Measurements from ENCODE around the gene MPEG1. TPM values are rescaled to one million over a fixed set of nuclear protein-coding genes. Genes with fewer than 3 reads are reported as not detected.

Gene MPEG1
- total and polyA plus RNA-seq, 2 of the 4 experiments (the other 2 are of a cell fraction), result not detected

- no peak overlapping the region for H3K4me2 ChIP-seq (ENCODE audit: low read depth, low read length)
- H4K91ac ChIP-seq (ENCODE audit: insufficient read depth, low read depth, low read length), result no peak overlapping the region
- no peak overlapping the region for H2AK9ac ChIP-seq (replicated peaks; ENCODE audit: low read depth, low read length, poor library complexity)
- TF ChIP-seq MXI1 (IDR thresholded peaks at IDR 0.05; ENCODE audit: borderline replicate concordance, low read depth, low read length), result no peak
- no peak for TF ChIP-seq CHD1 (IDR thresholded peaks at IDR 0.05; ENCODE audit: low read depth, low read length)
- TF ChIP-seq FOS (IDR thresholded peaks at IDR 0.05; ENCODE audit: low read depth, low read length), result no peak
- no peak for TF ChIP-seq BHLHE40 (IDR thresholded peaks at IDR 0.05; ENCODE audit: low read depth, low read length)
- TF ChIP-seq RCOR1 (IDR thresholded peaks at IDR 0.05; ENCODE audit: insufficient replicate concordance, low read length), result no peak
- TF ChIP-seq RFX5 (IDR thresholded peaks at IDR 0.05; ENCODE audit: low read depth, low read length), result no peak
- TF ChIP-seq POLR2A (IDR thresholded peaks at IDR 0.05; ENCODE audit: low read depth, low read length), result no peak
- TF ChIP-seq NFE2L2 (IDR thresholded peaks at IDR 0.05; ENCODE audit: low read depth, low read length), result no peak
- TF ChIP-seq RAD21 (IDR thresholded peaks at IDR 0.05; ENCODE audit: low read length), result no peak
- no peak for TF ChIP-seq MAFK (IDR thresholded peaks at IDR 0.05; ENCODE audit: low read depth, low read length)
- no peak for TF ChIP-seq SMC3 (IDR thresholded peaks at IDR 0.05; ENCODE audit: low read depth, low read length)
- TF ChIP-seq USF2 (IDR thresholded peaks at IDR 0.05; ENCODE audit: low read depth, low read length), result no peak
- no peak for TF ChIP-seq ELK1 (IDR thresholded peaks at IDR 0.05; ENCODE audit: borderline replicate concordance, low read depth, low read length)
- no peak for TF ChIP-seq MAZ (IDR thresholded peaks at IDR 0.05; ENCODE audit: borderline replicate concordance, low read depth, low read length)
- no peak for TF ChIP-seq CTCF (conservative IDR thresholded peaks at IDR 0.05; ENCODE audit: low read depth, low read length)
- TF ChIP-seq CEBPB (IDR thresholded peaks at IDR 0.05; ENCODE audit: low read depth, low read length), result no peak
- peaks cover 8% of the 10 kb centered on the region for H4K20me1 ChIP-seq (ENCODE audit: insufficient read depth, low read length)
- H3K4me1 ChIP-seq (ENCODE audit: control insufficient read depth, insufficient read depth, low read length), result peaks cover 13% of the 10 kb centered on the region
- H2BK20ac ChIP-seq (ENCODE audit: low read depth, low read length), result no peak overlapping the region
- ChIA-PET CTCF (interaction anchor here (0.8 to 1.7 kb wide), 6 partner anchors 14 to 86 kb away, joined by 3 to 13 read pairs (median 4); partner anchors contain the start of gene DTX4), POLR2A (ENCODE audit: unreplicated experiment) (no interaction called here)
- peaks cover 33% of the 10 kb centered on the region for H3K36me3 ChIP-seq (ENCODE audit: control insufficient read depth, insufficient read depth, low read length)
- no peak overlapping the region for H3K56ac ChIP-seq (ENCODE audit: extremely low read depth, insufficient read depth, low read length)
- H4K8ac ChIP-seq (ENCODE audit: low read depth in 2 of 2, low read length in 2 of 2), result no peak overlapping the region
- H3K9me1 ChIP-seq (ENCODE audit: insufficient read depth, low read length), result peaks cover 15% of the 10 kb centered on the region; the same call in 1 of the 2 replicates
- no peak overlapping the region for H2BK120ac ChIP-seq (ENCODE audit: low read depth, low read length)
- no peak overlapping the region for H2BK5ac ChIP-seq (ENCODE audit: low read depth, low read length, poor library complexity, severe bottlenecking)
- DNase-seq (no peak), ATAC-seq (ENCODE audit: low read depth) (no peak)
- H3K27me3 ChIP-seq (ENCODE audit: control insufficient read depth, insufficient read depth, low read length), result peaks cover 6% of the 10 kb centered on the region; the same call in 1 of the 2 replicates
- dilution Hi-C loops (cut with HindIII; ENCODE audit: low sequenced_read_pairs, unreplicated experiment), result no loop called here
- no peak overlapping the region for H3K4me3 ChIP-seq (ENCODE audit: insufficient read depth, low read depth, low read length)
- H3K9ac ChIP-seq (ENCODE audit: low read depth, low read length), result no peak overlapping the region
- H3K14ac ChIP-seq (replicated peaks; ENCODE audit: low read depth, low read length), result no peak overlapping the region
- intact Hi-C loops (cut with micrococcal nuclease), result no loop called here
- no TSS peak for BruUV-seq (replicated peaks)
- H2AFZ ChIP-seq (replicated peaks; ENCODE audit: low read length, poor library complexity), result no peak overlapping the region
- no peak overlapping the region for H4K5ac ChIP-seq (ENCODE audit: low read depth, low read length)
- no peak overlapping the region for H3K23ac ChIP-seq (ENCODE audit: low read depth, low read length)
- no peak overlapping the region for H3K4ac ChIP-seq (ENCODE audit: low read depth, low read length)
- H2BK15ac ChIP-seq (ENCODE audit: low read depth, low read length), result no peak overlapping the region
- in situ Hi-C loops (cut with MboI; ENCODE audit: low sequenced_read_pairs), result no loop called here
- no peak overlapping the region for H3K27ac ChIP-seq (ENCODE audit: insufficient read depth, low read length)
- H2AK5ac ChIP-seq (ENCODE audit: low read depth, low read length), result no peak overlapping the region; the same call in 1 of the 2 replicates
- H3K79me1 ChIP-seq (ENCODE audit: low read depth in 1 of 2, low read length in 2 of 2), result no peaks in the 10 kb centered on the region
- H3K9me3 ChIP-seq (ENCODE audit: control insufficient read depth, insufficient read depth, low read length), result no peaks in the 10 kb centered on the region
- 100% methylated on average over 4 of the region's 7 CpGs; no CpG with 5 or more reads in 1 of the 2 experiments for WGBS, 2 experiments (ENCODE audit: extremely low coverage in 2 of 2, insufficient read length in 1 of 2)
- H3K18ac ChIP-seq (ENCODE audit: low read depth, low read length), result no peak overlapping the region
Observed at GRCh38 chr11:59205648-59206047, 7.1 kb downstream of the MPEG1 start.
